Fibroblast of lung (primary cell): Measurements from ENCODE around the gene VTI1B. TPM values are rescaled to one million over a fixed set of nuclear protein-coding genes. Genes with fewer than 3 reads are reported as not detected.
A peak's percentile ranks its signal among the peaks of the same experiment; 100 is the strongest.
"Not testable (repeated sequence)": the region's sequence is repeated elsewhere in the genome, so short reads cannot be mapped to it uniquely, and the experiment has no call there.

ENCODE experiments used
- DNase-seq, 2 donors: peaks; one replicate each; pipeline versions ENCODE4 v3.0.0 to v3.0.0-alpha.2; 2010; ENCODE audit warnings: low read depth in 2 of 2
- H2AFZ ChIP-seq: 2 replicates; pipeline ENCODE4 v1.5.1; 2012; ENCODE audit warnings: low read length, control low read depth, inconsistent platforms
- H3K27ac ChIP-seq: 2 replicates; pipeline ENCODE4 v1.5.1; 2011; ENCODE audit warnings: low read length, control low read depth; ENCODE audit not compliant: insufficient read depth
- H3K27me3 ChIP-seq: 2 replicates; pipeline ENCODE4 v1.5.1; 2011; ENCODE audit warnings: mild to moderate bottlenecking, low read length; ENCODE audit not compliant: control insufficient read depth, insufficient read depth
- H3K36me3 ChIP-seq: 2 replicates; pipeline ENCODE4 v1.5.1; 2011; ENCODE audit warnings: low read length; ENCODE audit not compliant: control insufficient read depth, insufficient read depth
- H3K4me1 ChIP-seq: 2 replicates; pipeline ENCODE4 v1.5.1; 2011; ENCODE audit warnings: low read length; ENCODE audit not compliant: control insufficient read depth, insufficient read depth; ENCODE audit errors: extremely low read depth
- H3K4me2 ChIP-seq: 2 replicates; pipeline ENCODE4 v1.5.1; 2011; ENCODE audit warnings: low read length, control low read depth; ENCODE audit not compliant: insufficient read depth; ENCODE audit errors: extremely low read depth
- H3K4me3 ChIP-seq, 4 experiments: fragments of 200-600 bp in 1 of 4; sonication (generic) in 1 of 4; replicated peaks in 1 of 4; 2 replicates each; pipeline ENCODE4 v1.5.1; 2011 to 2016; ENCODE audit warnings: low read length in 4 of 4, low read depth in 3 of 4, mild to moderate bottlenecking in 3 of 4, control low read depth in 2 of 4, inconsistent platforms in 1 of 4, mixed read lengths in 1 of 4; ENCODE audit not compliant: insufficient read depth in 1 of 4; ENCODE audit errors: control extremely low read depth in 1 of 4
- H3K79me2 ChIP-seq: 2 replicates; pipeline ENCODE4 v1.5.1; 2012; ENCODE audit warnings: mild to moderate bottlenecking, low read length, inconsistent platforms; ENCODE audit not compliant: control insufficient read depth, insufficient read depth
- H3K9ac ChIP-seq: 2 replicates; pipeline ENCODE4 v1.5.1; 2011; ENCODE audit warnings: mild to moderate bottlenecking, low read length, control low read depth; ENCODE audit not compliant: insufficient read depth
- H3K9me3 ChIP-seq: 2 replicates; pipeline ENCODE4 v1.5.1; 2012; ENCODE audit warnings: low read depth, low read length; ENCODE audit not compliant: control insufficient read depth, insufficient read depth
- H4K20me1 ChIP-seq: 2 replicates; pipeline ENCODE4 v1.5.1; 2011; ENCODE audit warnings: low read length; ENCODE audit not compliant: control insufficient read depth, insufficient read depth; ENCODE audit errors: extremely low read depth
- EZH2 ChIP-seq: IDR thresholded peaks from 2 replicates; pipeline ENCODE4 v1.5.1; 2012; ENCODE audit warnings: low read length, control low read depth, mild to moderate bottlenecking; ENCODE audit errors: missing control alignments
- polyA plus RNA-seq, 2 donors: library from polyadenylated mRNA; depleted of rRNA in 1 of 2; stranded (reverse) in 1 of 2; unstranded in 1 of 2; fragments of >200 nt; gene quantifications; 2 replicates each; pipeline ENCODE4 v1.2.1, GENCODE V29; 2011 to 2012; ENCODE audit warnings: missing spikeins in 1 of 2
- total RNA-seq: library from RNA; depleted of rRNA; stranded (reverse); fragments of >200 nt; gene quantifications from 2 replicates; pipeline ENCODE4 v1.2.1, GENCODE V29; 2014
- TF ChIP-seq, protein P1 (sequence below), 2 donors: IDR thresholded peaks in 1 of 2; conservative IDR thresholded peaks in 1 of 2; 1 replicate in 1 of 2; 2 replicates in 1 of 2; pipeline ENCODE4 v1.5.1; 2011 to 2012; ENCODE audit warnings: low read length in 2 of 2, control low read depth in 1 of 2, inconsistent platforms in 1 of 2, low read depth in 1 of 2, mild to moderate bottlenecking in 1 of 2

VTI1B gene
- total and polyA plus RNA-seq, 2 donors (not counting 1 experiment from before 2014, with no cell fraction given) = 67.9 to 89.8 TPM

DNA sequence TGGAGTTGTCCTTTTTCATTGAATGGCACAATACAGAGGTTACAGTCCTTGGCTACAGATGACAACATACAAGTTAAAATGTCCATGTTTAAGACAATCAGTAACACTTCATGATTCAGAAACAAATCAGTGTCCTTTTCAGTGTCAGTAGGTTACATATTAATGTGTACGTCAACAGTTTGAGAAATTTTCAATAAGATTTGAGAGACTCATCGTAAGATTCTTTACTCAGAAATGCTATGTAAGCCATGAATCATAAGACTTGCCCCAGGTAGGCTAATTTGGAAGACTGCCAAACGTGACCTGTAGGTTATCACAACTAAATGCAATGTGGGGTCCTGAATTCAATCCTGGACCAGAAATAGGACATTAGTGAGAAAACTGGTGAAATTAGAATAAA, 30.8 kb upstream of the VTI1B start:
- Histone ChIP-seq H3K4me1 (no peaks in the 10 kb centered on the region), H3K79me2 (no peaks in the 10 kb centered on the region), H3K27ac (no peak overlapping the region), H3K9me3 (no peaks in the 10 kb centered on the region), H3K36me3 (no peaks in the 10 kb centered on the region), H4K20me1 (no peaks in the 10 kb centered on the region), H2AFZ (no peak overlapping the region), H3K9ac (no peak overlapping the region), H3K27me3 (no peaks in the 10 kb centered on the region), H3K4me3 (no peak overlapping the region), H3K4me2 (no peak overlapping the region)
- DNase-seq = no peak
- TF ChIP-seq EZH2 = no peak
- TF ChIP-seq, protein P1, sequence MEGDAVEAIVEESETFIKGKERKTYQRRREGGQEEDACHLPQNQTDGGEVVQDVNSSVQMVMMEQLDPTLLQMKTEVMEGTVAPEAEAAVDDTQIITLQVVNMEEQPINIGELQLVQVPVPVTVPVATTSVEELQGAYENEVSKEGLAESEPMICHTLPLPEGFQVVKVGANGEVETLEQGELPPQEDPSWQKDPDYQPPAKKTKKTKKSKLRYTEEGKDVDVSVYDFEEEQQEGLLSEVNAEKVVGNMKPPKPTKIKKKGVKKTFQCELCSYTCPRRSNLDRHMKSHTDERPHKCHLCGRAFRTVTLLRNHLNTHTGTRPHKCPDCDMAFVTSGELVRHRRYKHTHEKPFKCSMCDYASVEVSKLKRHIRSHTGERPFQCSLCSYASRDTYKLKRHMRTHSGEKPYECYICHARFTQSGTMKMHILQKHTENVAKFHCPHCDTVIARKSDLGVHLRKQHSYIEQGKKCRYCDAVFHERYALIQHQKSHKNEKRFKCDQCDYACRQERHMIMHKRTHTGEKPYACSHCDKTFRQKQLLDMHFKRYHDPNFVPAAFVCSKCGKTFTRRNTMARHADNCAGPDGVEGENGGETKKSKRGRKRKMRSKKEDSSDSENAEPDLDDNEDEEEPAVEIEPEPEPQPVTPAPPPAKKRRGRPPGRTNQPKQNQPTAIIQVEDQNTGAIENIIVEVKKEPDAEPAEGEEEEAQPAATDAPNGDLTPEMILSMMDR (conservative IDR thresholded peaks at IDR 0.05 in 1 of 2, IDR thresholded peaks at IDR 0.05 in 1 of 2; ENCODE audit: low read depth in 1 of 2, low read length in 2 of 2) = no peak

DNA sequence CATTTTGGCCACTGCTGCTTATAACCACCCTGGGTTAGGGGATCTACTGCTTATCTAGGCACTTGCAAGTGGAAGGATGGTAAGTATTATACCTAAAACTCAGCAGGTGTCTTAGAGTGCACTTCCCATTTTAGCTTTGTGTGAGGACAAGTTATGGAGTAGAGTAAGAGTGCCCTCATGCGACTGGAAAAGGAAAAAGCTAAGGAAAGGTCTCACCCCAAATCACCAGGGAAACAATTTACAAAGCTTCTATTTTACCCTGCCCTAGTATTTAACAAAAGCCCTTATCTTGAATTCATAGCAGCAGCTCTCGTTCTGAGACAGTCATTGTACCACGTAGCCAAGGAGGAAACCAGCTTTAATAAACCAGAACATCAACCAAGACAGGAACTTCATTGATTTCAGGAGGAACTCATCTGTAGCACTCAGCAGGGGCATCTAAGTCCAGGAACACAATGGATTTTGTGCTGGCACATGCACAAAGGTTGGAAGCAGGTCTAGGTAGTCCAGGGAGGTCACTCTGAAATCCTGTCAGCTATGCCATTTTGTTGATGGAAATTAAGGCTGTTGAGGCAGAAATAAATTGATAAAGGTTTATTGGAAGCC, 30.2 kb upstream of the VTI1B start:
- Histone ChIP-seq H4K20me1 (no peaks in the 10 kb centered on the region), H3K9me3 (no peaks in the 10 kb centered on the region), H3K27ac (no peak overlapping the region), H3K9ac (no peak overlapping the region), H3K4me3 (no peak overlapping the region), H3K4me1 (no peaks in the 10 kb centered on the region), H2AFZ (no peak overlapping the region), H3K79me2 (no peaks in the 10 kb centered on the region), H3K4me2 (no peak overlapping the region), H3K27me3 (no peaks in the 10 kb centered on the region), H3K36me3 (no peaks in the 10 kb centered on the region)
- peak; percentile 37 to 67 for DNase-seq
- no peak for TF ChIP-seq EZH2
- TF ChIP-seq, protein P1 (conservative IDR thresholded peaks at IDR 0.05 in 1 of 2, IDR thresholded peaks at IDR 0.05 in 1 of 2; ENCODE audit: low read depth in 1 of 2, low read length in 2 of 2) = peak; percentile 71 to 76

DNA sequence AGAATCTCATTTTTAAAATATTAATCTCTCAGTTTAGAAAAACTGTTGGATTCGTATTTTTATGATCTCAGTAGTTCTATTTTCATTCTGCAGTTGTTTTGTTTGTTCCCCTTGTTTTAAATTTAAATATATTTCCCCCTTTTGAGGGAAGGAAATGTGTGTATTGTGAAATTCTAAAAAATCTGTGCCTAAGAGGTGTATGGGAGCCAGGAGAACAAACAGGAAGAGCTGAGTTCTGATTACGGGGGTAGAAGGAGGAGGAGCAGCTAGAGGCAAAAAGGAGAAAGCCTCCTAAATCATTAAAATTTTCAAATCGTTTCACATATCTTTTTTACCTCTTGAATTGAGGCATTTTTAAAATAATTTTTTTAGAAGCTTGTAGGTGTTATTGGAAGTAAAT, 29.6 kb upstream of the VTI1B start:
- no peak for TF ChIP-seq EZH2
- TF ChIP-seq, protein P1 (conservative IDR thresholded peaks at IDR 0.05 in 1 of 2, IDR thresholded peaks at IDR 0.05 in 1 of 2; ENCODE audit: low read depth in 1 of 2, low read length in 2 of 2) = no peak
- H4K20me1 ChIP-seq = no peaks in the 10 kb centered on the region
- no peak overlapping the region for H3K4me2 ChIP-seq
- H3K9ac ChIP-seq = no peak overlapping the region
- H3K27me3 ChIP-seq = no peaks in the 10 kb centered on the region
- no peak overlapping the region for H3K27ac ChIP-seq
- no peaks in the 10 kb centered on the region for H3K79me2 ChIP-seq
- H3K4me1 ChIP-seq = no peaks in the 10 kb centered on the region
- H3K9me3 ChIP-seq = no peaks in the 10 kb centered on the region
- H3K36me3 ChIP-seq = no peaks in the 10 kb centered on the region
- DNase-seq = no peak
- no peak overlapping the region for H2AFZ ChIP-seq
- no peak overlapping the region for H3K4me3 ChIP-seq

DNA sequence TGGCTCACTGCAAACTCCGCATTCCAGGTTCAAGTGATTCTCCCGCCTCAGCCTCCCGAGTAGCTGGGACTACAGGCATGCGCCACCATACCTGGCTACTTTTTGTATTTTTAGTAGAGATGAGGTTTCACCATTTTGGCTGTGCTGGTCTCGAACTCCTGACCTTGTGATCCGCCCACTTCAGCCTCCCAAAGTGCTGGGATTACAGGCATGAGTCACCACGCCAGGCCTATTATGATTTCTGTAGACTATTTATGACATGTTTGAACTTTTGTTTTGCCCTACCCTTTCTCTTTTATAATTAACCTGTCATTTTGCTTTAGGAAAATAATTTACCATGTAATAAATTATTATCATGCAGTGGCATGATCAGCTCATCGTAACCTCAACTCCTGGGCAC, 27.1 kb upstream of the VTI1B start, which contains the start of gene RDH12:
RDH12 (plus strand) TSS at position 395 of the 400 bp plus-strand sequence. CDS start 20,757 bp downstream, outside the sequence.
- H3K79me2 ChIP-seq, H3K4me2 ChIP-seq, H4K20me1 ChIP-seq, H3K27me3 ChIP-seq, H3K4me1 ChIP-seq, H3K4me3 ChIP-seq, H3K9me3 ChIP-seq, H3K27ac ChIP-seq, H3K9ac ChIP-seq, H3K36me3 ChIP-seq, H2AFZ ChIP-seq, DNase-seq: not testable (repeated sequence)
